ENCODE measurements around the gene CD34.

Gene CD34

GRCh38 chr1:207856276-207857023, 54.5 kb downstream of the CD34 start:
- no peak for DNase-seq (ENCODE audit: low read depth, low spot score)

DNA sequence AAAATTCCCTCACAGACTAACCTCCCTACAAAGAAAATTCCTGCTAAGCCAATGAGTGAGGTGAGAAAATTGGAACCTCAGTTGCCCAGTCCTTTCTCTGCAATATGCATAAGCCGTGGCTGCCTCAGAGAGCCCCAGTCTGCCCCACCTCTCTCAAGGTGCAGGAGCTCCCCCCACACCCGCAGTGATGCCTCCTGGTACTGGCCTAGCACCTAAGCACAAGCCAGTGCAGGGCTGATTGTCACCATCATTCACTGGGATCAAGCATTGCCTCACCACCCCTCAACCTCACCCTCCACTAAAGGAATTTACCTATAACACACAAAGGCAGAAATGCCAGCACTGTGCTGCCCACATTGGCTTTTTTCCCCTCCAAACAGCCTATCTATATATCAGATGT, 56.9 kb downstream of the CD34 start:
- DNase-seq (ENCODE audit: low read depth, low spot score), result no peak

- no peak for DNase-seq (ENCODE audit: low read depth, low spot score)
These were observed 57.6 kb downstream of the CD34 start for GRCh38 chr1:207853372-207853757.

DNA sequence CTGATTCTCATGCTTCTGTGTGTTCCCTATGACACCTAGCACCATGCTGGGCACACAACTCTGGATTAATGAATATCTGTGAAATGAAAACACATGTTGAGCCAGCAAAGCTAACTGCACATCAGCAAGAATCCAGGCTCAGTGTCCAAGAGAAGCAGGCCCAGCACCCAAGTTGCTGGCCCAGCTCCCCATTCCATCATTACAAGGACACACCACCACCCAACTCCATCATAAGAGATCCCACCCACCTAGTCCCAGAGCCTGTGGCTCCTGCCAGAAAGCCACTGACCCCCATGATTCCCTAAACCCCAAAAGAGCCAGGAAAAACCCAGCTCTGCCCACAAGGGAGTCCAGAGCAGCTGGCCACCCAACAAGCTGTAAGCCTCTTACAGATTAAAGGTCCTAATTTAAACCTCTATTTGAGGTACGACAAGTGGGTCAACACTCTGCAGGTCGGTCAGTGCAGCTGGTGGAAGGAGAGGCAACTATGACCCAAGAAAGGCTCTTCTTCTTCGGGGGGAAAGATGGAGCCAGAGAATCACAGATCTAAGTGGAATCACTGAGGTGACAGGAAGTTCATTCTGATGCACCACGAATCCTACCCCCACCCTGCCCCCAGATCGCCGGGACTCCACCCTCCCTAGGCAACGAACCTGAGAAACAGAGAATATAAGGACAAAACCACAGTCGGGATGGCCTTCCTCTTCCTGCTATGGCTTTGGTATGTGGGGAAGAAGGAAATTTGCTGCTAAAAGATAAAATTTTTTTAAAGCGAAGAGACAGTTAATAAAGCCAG, 58.2 kb downstream of the CD34 start:
- no peak for DNase-seq (ENCODE audit: low read depth, low spot score)

- no peak for DNase-seq (ENCODE audit: low read depth, low spot score)
These were observed 59.2 kb downstream of the CD34 start for GRCh38 chr1:207851696-207852095.

DNA sequence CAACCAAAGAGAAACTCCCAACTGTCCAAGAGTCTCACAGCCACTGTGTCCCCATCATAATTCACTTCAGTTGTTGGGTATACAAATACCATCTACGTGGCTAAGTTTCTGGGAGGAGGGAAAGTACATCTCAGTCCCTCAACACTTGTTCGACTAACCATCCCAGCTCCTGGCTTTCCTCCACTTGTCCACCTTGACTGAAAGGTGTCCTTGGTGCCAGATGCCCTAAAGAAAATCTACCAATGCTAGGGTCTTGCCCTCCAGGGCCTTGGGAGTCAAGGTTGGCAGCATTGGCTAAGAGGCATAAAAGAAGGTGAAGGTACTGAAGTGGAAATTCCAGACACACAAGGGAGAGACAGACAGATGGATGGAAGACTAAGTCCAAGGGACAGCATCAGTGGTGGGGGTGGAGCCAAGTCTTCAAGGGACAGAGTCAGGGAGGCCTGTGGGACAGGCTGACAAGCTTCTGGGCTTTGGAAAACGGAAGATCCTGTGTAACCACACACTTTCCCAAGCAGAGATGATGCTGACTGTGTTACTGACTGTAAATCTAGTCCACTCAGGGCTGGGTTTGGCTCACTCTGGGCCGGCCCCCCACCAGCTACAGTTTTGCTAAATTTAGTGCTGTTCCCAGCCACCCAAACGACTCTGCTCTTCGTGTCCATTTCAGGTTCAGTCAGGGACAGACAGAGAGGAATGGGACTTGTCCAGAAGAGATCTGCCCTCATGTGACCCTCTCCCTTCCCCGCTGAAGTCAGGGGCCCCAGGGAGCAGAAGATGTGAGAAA, 60.1 kb downstream of the CD34 start:
- no peak for DNase-seq (ENCODE audit: low read depth, low spot score)

- DNase-seq (ENCODE audit: low read depth, low spot score), result no peak
These were observed 61.3 kb downstream of the CD34 start for GRCh38 chr1:207849646-207850045.

- DNase-seq (ENCODE audit: low read depth, low spot score), result no peak
These were observed 61.9 kb downstream of the CD34 start for GRCh38 chr1:207849016-207849415.

DNA sequence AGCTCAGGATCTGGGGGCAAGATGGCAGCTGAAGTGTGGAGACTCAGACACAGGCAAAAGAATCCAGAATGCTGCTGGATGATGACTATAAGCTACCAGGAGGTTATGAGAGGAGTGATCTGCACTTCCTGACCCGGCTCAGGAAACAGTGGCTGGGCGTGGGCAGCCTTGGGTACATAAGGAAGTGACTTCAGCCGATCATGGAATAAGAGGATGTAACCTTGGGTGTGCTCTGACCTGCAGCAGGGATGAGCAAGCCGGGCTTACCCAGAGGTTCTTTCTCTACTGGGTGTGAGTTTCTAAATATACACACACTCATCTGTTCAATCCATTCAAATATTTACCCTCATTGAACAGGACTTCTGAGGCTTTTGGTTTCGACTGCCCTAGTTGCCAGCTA, 62.7 kb downstream of the CD34 start:
- DNase-seq (ENCODE audit: low read depth, low spot score), result no peak

GRCh38 chr1:207847116-207847515, 63.8 kb downstream of the CD34 start:
- no peak for DNase-seq (ENCODE audit: low read depth, low spot score)

DNA sequence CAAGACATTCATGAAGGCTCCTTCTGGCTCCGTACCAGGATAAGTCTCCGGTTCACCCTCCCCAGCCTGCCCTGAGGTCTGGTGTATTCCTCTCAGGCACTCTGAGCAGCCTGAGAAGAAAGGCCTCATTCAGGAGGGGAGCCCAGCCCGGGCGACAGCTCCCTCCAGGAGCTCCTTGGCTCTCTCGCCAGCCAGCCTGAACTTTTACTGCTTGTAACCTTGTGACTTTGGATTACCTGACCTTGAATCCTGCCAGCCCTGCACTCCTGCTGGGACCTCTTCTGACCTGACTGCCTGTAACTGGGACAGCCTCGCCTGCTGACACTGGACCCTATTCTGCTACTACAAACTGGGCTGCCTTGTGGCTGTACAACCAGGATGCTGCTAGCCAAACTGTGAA, 65.8 kb downstream of the CD34 start:
- DNase-seq (ENCODE audit: low read depth, low spot score), result no peak

GRCh38 chr1:207844371-207844770, 66.6 kb downstream of the CD34 start:
- DNase-seq (ENCODE audit: low read depth, low spot score), result no peak

- DNase-seq (ENCODE audit: low read depth, low spot score), result no peak
These were observed 68.4 kb downstream of the CD34 start for GRCh38 chr1:207842506-207842905.

- DNase-seq (ENCODE audit: low read depth, low spot score), result no peak
These were observed 69.0 kb downstream of the CD34 start for GRCh38 chr1:207841901-207842300.

GRCh38 chr1:207841293-207841692, 69.6 kb downstream of the CD34 start:
- no peak for DNase-seq (ENCODE audit: low read depth, low spot score)

- no peak for DNase-seq (ENCODE audit: low read depth, low spot score)
These were observed 70.5 kb downstream of the CD34 start for GRCh38 chr1:207840380-207840779.

DNA sequence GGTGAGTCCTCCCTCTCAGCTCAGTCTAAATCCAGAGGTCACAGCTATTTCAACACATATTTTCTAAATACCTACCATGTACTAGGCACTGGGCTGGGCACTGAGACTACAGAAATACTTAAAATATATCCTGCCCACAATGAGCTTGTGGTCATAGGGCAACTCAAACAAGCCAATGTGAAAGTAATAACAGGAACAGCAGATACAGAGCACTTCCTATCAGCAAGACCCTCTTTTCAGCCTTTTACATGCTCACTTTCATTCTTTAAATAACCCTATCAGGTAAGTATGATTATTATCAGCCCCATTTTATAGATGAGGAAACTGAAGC, 71.9 kb downstream of the CD34 start:
- DNase-seq (ENCODE audit: low read depth, low spot score), result no peak

DNA sequence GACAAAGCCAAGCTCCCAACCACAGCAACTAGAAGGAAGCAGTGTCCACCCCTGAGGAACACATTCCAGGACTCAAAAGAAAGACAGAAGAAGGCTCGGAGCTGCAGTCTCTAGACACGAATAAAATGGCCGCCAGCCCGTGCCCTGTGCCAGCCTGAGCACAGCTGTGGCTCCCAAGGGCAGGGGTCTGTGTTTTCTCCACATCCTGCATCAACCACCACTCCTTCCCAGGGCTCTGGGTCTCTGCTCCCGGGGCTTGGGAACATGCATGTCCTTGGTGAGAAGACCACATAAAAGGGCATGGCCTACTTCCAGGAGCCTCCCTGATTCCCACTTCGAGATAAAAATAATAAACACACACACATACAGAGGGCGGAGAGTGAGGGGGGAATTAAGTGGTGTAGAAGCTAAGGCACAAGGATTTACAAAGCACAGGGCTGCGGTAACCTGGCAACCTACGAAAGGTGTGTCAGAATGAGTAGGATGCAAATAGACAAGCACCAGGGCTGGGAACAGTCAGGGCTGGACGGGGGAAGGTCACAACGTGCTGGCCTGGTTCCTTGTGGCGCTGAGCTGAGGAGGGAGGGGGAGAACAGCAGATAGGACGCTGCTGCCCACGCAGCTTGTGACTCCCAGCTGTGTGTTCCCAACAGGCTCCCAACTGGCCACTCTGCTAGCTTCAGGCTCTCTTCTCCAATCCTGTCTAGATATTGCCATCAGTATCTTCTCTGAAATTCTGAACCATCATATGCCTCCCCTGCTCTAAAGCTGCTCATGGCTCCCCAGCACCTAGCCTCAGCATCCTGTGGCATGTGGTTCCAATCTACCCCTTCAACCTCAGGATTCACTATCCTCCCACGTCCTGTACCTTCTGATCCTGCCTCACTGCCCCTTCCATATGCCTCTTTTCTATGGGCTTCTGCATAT, 72.5 kb downstream of the CD34 start:
- DNase-seq (ENCODE audit: low read depth, low spot score), result no peak

DNA sequence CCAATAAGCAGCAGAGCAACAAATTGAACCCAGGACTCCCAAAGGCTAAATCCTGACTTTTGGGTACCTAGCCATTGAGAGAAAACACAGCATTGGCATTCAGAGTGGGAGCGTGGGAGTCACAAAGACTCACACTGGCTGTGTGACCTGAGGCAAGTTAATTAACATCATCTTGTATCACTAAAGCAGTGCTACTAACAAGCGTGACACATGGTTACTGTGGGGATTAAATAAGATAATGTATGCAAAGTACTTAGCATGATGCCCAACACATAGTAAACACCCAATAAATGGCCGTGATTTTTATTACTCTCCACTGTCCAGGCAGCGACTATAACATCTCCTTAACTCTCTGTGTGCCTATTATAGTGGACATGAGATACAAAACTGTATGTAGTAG, 73.3 kb downstream of the CD34 start:
- no peak for DNase-seq (ENCODE audit: low read depth, low spot score)

DNA sequence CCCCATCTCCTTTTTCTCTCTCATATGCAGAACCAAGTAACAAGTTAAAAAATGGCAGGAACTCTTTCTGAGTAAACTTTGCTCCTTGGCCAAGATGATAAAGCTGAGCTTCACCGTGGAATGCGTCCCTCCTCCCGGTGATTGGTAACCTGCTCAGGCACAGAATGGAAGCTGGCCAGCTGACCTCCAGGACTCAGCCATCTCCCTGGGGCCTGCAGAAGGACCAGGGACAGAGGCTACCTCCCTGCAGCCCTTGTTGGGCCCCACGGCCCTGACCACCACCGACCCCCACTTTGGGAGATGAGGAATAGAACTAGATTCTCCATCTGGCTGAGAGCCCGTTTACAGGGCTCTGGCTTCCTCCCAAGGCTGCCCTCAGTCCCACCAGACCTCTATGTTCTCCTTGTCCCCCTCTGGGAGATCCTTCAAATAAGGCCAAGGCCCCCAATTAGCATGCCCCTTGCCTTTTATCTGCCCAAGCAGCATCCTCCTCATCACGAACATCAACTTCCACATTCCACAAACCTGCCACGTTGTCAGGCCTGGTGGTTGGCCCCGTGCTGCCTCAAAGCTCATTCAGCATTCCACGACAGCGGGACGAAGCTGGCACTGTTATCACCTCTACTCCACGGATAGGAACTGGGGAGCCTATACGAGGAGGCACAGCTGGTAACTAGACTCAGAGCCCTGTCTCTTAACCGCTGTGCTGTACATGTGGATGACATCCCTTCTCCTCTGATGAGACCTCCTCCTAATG, 74.2 kb downstream of the CD34 start:
- no peak for DNase-seq (ENCODE audit: low read depth, low spot score)

DNA sequence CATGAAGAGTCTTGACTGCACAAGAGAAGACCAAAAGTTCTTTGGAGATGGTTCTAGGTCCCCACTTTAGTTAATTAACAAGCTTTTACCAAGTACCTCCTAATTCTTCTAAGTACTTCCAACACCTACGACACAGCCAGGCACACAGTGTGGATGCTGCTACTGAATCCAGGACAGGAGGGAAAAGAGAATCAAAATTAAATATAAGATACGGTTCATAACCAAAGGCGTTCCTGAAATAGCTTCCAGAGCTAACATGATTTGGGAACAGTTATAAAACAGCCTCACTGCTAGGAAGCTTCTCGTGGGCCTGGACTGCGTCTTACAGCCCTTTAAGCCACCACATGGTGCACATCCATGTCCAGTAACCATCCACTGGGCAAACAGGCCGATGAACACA, 75.0 kb downstream of the CD34 start:
- no peak for DNase-seq (ENCODE audit: low read depth, low spot score)
